GM12864 (cell line): Measurements from ENCODE around the gene ZNF550.

ENCODE experiments used
- DNase-seq: peaks from one replicate; pipeline ENCODE4 v3.0.0-alpha.2; 2011; ENCODE audit warnings: low read depth
- H3K4me3 ChIP-seq: 2 replicates; pipeline ENCODE4 v1.5.1; 2011; ENCODE audit warnings: mild to moderate bottlenecking, low read depth, low read length, control low read depth
- CTCF ChIP-seq: IDR thresholded peaks from 2 replicates; pipeline ENCODE4 v1.5.1; 2011; ENCODE audit warnings: low read depth, mild to moderate bottlenecking, moderate library complexity, low read length, control low read depth, inconsistent platforms; ENCODE audit errors: missing control alignments

ZNF550 gene

GRCh38 chr19:57559404-57560025, at the start of gene ZNF550:
ZNF550 (minus strand) TSS chr19:57559863; CDS start chr19:57559682, 181 bp downstream.
- peak; percentile 68 for DNase-seq
- H3K4me3 ChIP-seq: peak within 1 kb of the TSS; percentile 91
- no peak for TF ChIP-seq CTCF

- H3K4me3 ChIP-seq: no peak overlapping the region
- DNase-seq: no peak
- TF ChIP-seq CTCF: no peak
These were observed 47.3 kb upstream of the ZNF550 start for GRCh38 chr19:57606931-57607330.

- H3K4me3 ChIP-seq: peak within 1 kb of the TSS; percentile 90
- peak; percentile 81 for DNase-seq
- TF ChIP-seq CTCF: no peak
These were observed 40.2 kb upstream of the ZNF550 start, which contains the start of gene ZNF530 for GRCh38 chr19:57599761-57600383. ZNF530 (plus strand) TSS chr19:57599885; CDS start chr19:57604346, 4,461 bp downstream.

- no peak for DNase-seq
- H3K4me3 ChIP-seq: peak overlapping the region; percentile 90
- no peak for TF ChIP-seq CTCF
These were observed 39.7 kb upstream of the ZNF550 start for GRCh38 chr19:57599377-57599760.

GRCh38 chr19:57587529-57587928, 27.9 kb upstream of the ZNF550 start:
- TF ChIP-seq CTCF: no peak
- DNase-seq: no peak
- no peak overlapping the region for H3K4me3 ChIP-seq

GRCh38 chr19:57583521-57584416, 24.1 kb upstream of the ZNF550 start, which contains the start of gene ZIK1:
ZIK1 (plus strand) TSS chr19:57584145; CDS start chr19:57584357, 212 bp downstream.
- peak; percentile 87 for DNase-seq
- no peak for TF ChIP-seq CTCF
- peak within 1 kb of the TSS; percentile 57 for H3K4me3 ChIP-seq
